Upper lobe of left lung (tissue), 6 donors: ENCODE data around the gene L1TD1. TPM values are rescaled to one million over a fixed set of nuclear protein-coding genes. Genes with fewer than 3 reads are reported as not detected.

Experiments used
- ATAC-seq, 2 donors: fragments of 200-7000 bp; cut with Tn5 transposase; one replicate each; pipeline ENCODE4 v1.9.1; 2022; ENCODE audit warnings: mild to moderate bottlenecking in 2 of 2, moderate library complexity in 2 of 2; ENCODE audit not compliant: low FRiP score in 2 of 2
- DNase-seq, 2 donors: peaks; one replicate each; pipeline ENCODE4 v3.0.0-alpha.2; 2019 to 2020
- H3K27ac ChIP-seq, 4 donors: fragments of 200-600 bp; sonication (generic); one replicate each; pipeline ENCODE4 v1.5.1; 2016 to 2019
- H3K27me3 ChIP-seq, 4 donors: fragments of 200-600 bp; sonication (generic); one replicate each; pipeline ENCODE4 v1.5.1; 2017 to 2019
- H3K36me3 ChIP-seq, 4 donors: fragments of 200-600 bp; sonication (generic); one replicate each; pipeline ENCODE4 v1.5.1; 2016 to 2019
- H3K4me1 ChIP-seq, 4 donors: fragments of 200-600 bp; sonication (generic); one replicate each; pipeline ENCODE4 v1.5.1; 2018 to 2019
- H3K4me3 ChIP-seq, 4 donors: fragments of 200-600 bp; sonication (generic); one replicate each; pipeline ENCODE4 v1.5.1; 2017 to 2019; ENCODE audit warnings: mild to moderate bottlenecking in 2 of 4, moderate library complexity in 1 of 4
- H3K9me3 ChIP-seq, 4 donors: fragments of 200-600 bp; sonication (generic); one replicate each; pipeline ENCODE4 v1.5.1; 2018 to 2019
- EP300 ChIP-seq, 4 donors: sonication (generic); formaldehyde crosslinking; IDR thresholded peaks; one replicate each; pipeline ENCODE4 v1.5.1; 2017; ENCODE audit warnings: antibody characterized with exemption in 4 of 4, control low read depth in 2 of 4
- POLR2A ChIP-seq, 4 donors: fragments of 450-650 bp; IDR thresholded peaks; one replicate each; pipeline ENCODE4 v1.5.1; 2016 to 2017; ENCODE audit warnings: antibody characterized with exemption in 4 of 4, mild to moderate bottlenecking in 2 of 4
- POLR2AphosphoS5 ChIP-seq, 2 donors: sonication (generic); formaldehyde crosslinking; IDR thresholded peaks; one replicate each; pipeline ENCODE4 v1.5.1; 2017; ENCODE audit warnings: antibody characterized with exemption in 2 of 2
- WGBS, 2 donors: methylation state at CpG; one replicate each; pipeline ENCODE4 v1.1.5; 2017 to 2018; 5-methylcytosine and 5-hydroxymethylcytosine counted together
- total RNA-seq, 6 donors: library from RNA; depleted of rRNA in 4 of 6; stranded (reverse); fragments of >200 nt in 4 of 6; gene quantifications; one replicate each; pipeline versions ENCODE4 v1.1.0 to v1.2.1, GENCODE V29; 2016 to 2021
- TF ChIP-seq, protein P1 (sequence below), 6 experiments: fragments of 450-650 bp in 4 of 6; fragments of 200-600 bp in 2 of 6; sonication (generic) in 2 of 6; IDR thresholded peaks; one replicate each; pipeline ENCODE4 v1.5.1; 2016 to 2019; ENCODE audit warnings: antibody characterized with exemption in 6 of 6
- donor health status: DM: no; HTN: no; CAD: no; lungs with moderate emphysema.
- donor health status: DM: no; HTN: yes; CAD: no; lungs with severe emphysema.

The L1TD1 gene
- total RNA-seq, 6 donors from 2014 or later = under 0.01 to 0.71 (median 0.47) TPM

DNA sequence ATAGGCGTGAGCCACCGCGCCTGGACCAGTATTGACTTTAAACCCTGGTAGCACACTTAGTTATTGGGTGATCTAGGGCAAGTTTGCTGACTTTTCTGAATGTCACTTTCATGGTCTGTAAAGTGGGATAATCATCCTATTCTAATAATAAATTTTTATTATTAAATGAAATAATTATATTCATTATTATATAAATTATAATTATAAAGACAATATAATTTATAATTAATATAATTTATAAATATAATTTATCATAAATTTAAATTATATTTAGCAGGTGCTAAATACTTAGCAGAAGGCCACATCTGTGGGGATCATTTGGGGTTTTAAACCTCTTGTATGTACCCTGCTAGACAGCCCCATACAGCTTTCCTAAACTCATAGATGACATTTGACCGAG is 64.9 kb downstream of the L1TD1 start:
- TF ChIP-seq EP300 (IDR thresholded peaks at IDR 0.05) = no peak
- TF ChIP-seq POLR2A (IDR thresholded peaks at IDR 0.05) = no peak
- no peak for TF ChIP-seq POLR2AphosphoS5 (IDR thresholded peaks at IDR 0.05)
- TF ChIP-seq, protein P1, sequence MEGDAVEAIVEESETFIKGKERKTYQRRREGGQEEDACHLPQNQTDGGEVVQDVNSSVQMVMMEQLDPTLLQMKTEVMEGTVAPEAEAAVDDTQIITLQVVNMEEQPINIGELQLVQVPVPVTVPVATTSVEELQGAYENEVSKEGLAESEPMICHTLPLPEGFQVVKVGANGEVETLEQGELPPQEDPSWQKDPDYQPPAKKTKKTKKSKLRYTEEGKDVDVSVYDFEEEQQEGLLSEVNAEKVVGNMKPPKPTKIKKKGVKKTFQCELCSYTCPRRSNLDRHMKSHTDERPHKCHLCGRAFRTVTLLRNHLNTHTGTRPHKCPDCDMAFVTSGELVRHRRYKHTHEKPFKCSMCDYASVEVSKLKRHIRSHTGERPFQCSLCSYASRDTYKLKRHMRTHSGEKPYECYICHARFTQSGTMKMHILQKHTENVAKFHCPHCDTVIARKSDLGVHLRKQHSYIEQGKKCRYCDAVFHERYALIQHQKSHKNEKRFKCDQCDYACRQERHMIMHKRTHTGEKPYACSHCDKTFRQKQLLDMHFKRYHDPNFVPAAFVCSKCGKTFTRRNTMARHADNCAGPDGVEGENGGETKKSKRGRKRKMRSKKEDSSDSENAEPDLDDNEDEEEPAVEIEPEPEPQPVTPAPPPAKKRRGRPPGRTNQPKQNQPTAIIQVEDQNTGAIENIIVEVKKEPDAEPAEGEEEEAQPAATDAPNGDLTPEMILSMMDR (IDR thresholded peaks at IDR 0.05) = no peak
- ATAC-seq = no peak
- WGBS, 2 donors = 96 to 97% methylated on average over 4 of the region's 4 CpGs

DNA sequence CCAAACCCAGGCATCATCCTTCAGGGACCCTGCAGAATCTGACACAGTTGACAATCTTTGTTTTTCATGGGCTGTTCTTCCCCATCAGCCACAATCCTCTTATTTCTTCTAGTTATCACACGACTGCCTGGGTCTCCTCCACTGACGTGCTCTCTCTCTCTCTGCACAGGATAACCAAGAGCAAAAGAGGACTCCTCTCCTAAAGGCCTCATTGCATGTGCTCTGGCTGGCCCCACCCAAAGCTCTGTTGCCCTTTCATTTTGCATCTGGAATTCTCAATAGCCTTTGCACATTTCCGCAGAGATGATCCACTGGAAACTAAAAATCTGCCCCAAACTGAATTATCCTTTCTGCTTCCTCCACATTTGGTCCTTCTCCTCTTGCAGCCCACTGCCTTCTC is 66.0 kb downstream of the L1TD1 start:
- no peak for ATAC-seq
- Histone ChIP-seq H3K27me3 (no peaks in the 10 kb centered on the region), H3K9me3 (no peaks in the 10 kb centered on the region), H3K4me1 (no peaks in the 10 kb centered on the region), H3K36me3 (no peaks in the 10 kb centered on the region), H3K27ac (no peak overlapping the region), H3K4me3 (no peak overlapping the region)
- WGBS, 2 donors = 91 to 93% methylated on average over 3 of the region's 3 CpGs
- no peak for DNase-seq
- TF ChIP-seq POLR2A (IDR thresholded peaks at IDR 0.05) (no peak), POLR2AphosphoS5 (IDR thresholded peaks at IDR 0.05) (no peak), EP300 (IDR thresholded peaks at IDR 0.05) (no peak)
- TF ChIP-seq, protein P1 (IDR thresholded peaks at IDR 0.05) = no peak

More for the DNA sequence above, 64.9 kb downstream of the L1TD1 start:
- no peak for DNase-seq
- Histone ChIP-seq H3K4me3 (no peak overlapping the region), H3K27me3 (no peaks in the 10 kb centered on the region), H3K9me3 (no peaks in the 10 kb centered on the region), H3K36me3 (no peaks in the 10 kb centered on the region), H3K27ac (no peak overlapping the region), H3K4me1 (no peaks in the 10 kb centered on the region)

Other genes starting within 250 kb of the L1TD1 start
- 1 to 10 TPM in 5 of 6 donors, under 1 TPM in 1; 0.63 to 9.8 (median 3.7) TPM for gene KANK4, start 124.6 kb downstream of the L1TD1 start, total RNA-seq
- gene USP1, start 242.2 kb downstream of the L1TD1 start, total RNA-seq = 10 to 100 TPM in 5 of 6 donors, 1 to 10 TPM in 1; 9.8 to 36.2 (median 20.0) TPM